ENCODE data around the gene ZNF579.

The ZNF579 gene

GRCh38 chr19:55613930-55614710 is 33.5 kb upstream of the ZNF579 start:
- no peak overlapping the region for H3K4me3 ChIP-seq (ENCODE audit: low read depth, low read length)
- no peak for DNase-seq (ENCODE audit: low read depth)

GRCh38 chr19:55613396-55613795 is 32.7 kb upstream of the ZNF579 start:
- H3K4me3 ChIP-seq (ENCODE audit: low read depth, low read length), result no peak overlapping the region
- DNase-seq (ENCODE audit: low read depth), result no peak

GRCh38 chr19:55611983-55612645 is 31.5 kb upstream of the ZNF579 start:
- no peak overlapping the region for H3K4me3 ChIP-seq (ENCODE audit: low read depth, low read length)
- DNase-seq (ENCODE audit: low read depth), result no peak

- no peak for DNase-seq (ENCODE audit: low read depth)
- H3K4me3 ChIP-seq (ENCODE audit: low read depth, low read length), result no peak overlapping the region
Measured at GRCh38 chr19:55611300-55611982, 30.8 kb upstream of the ZNF579 start.

GRCh38 chr19:55609326-55609725 is 28.7 kb upstream of the ZNF579 start:
- DNase-seq (ENCODE audit: low read depth), result no peak
- no peak overlapping the region for H3K4me3 ChIP-seq (ENCODE audit: low read depth, low read length)

- peak overlapping the region; percentile 95 for H3K4me3 ChIP-seq (ENCODE audit: low read depth, low read length)
- no peak for DNase-seq (ENCODE audit: low read depth)
Measured at GRCh38 chr19:55606817-55607216, 26.2 kb upstream of the ZNF579 start.

- DNase-seq (ENCODE audit: low read depth), result no peak
- peak overlapping the region; percentile 95 for H3K4me3 ChIP-seq (ENCODE audit: low read depth, low read length)
Measured at GRCh38 chr19:55606471-55606787, 25.8 kb upstream of the ZNF579 start.

GRCh38 chr19:55605637-55606470 is 25.2 kb upstream of the ZNF579 start, which contains the start of gene ZNF865:
ZNF865 (plus strand) TSS chr19:55605647; CDS start chr19:55613619, 7,972 bp downstream.
- peak within 1 kb of the TSS; percentile 95 for H3K4me3 ChIP-seq (ENCODE audit: low read depth, low read length)
- DNase-seq (ENCODE audit: low read depth), result peak; percentile 61

- H3K4me3 ChIP-seq (ENCODE audit: low read depth, low read length), result peak overlapping the region; percentile 95
- peak; percentile 88 for DNase-seq (ENCODE audit: low read depth)
Measured at GRCh38 chr19:55605207-55605636, 24.6 kb upstream of the ZNF579 start.

- no peak overlapping the region for H3K4me3 ChIP-seq (ENCODE audit: low read depth, low read length)
- DNase-seq (ENCODE audit: low read depth), result no peak
Measured at GRCh38 chr19:55603581-55604292, 23.1 kb upstream of the ZNF579 start.

- H3K4me3 ChIP-seq (ENCODE audit: low read depth, low read length), result no peak overlapping the region
- DNase-seq (ENCODE audit: low read depth), result no peak
Measured at GRCh38 chr19:55603115-55603514, 22.5 kb upstream of the ZNF579 start.

GRCh38 chr19:55602104-55603001 is 21.7 kb upstream of the ZNF579 start:
- no peak overlapping the region for H3K4me3 ChIP-seq (ENCODE audit: low read depth, low read length)
- no peak for DNase-seq (ENCODE audit: low read depth)

GRCh38 chr19:55601084-55601483 is 20.4 kb upstream of the ZNF579 start:
- peak overlapping the region; percentile 82 for H3K4me3 ChIP-seq (ENCODE audit: low read depth, low read length)
- DNase-seq (ENCODE audit: low read depth), result no peak

GRCh38 chr19:55600662-55601028 is 20.0 kb upstream of the ZNF579 start:
- H3K4me3 ChIP-seq (ENCODE audit: low read depth, low read length), result peak overlapping the region; percentile 82
- DNase-seq (ENCODE audit: low read depth), result no peak

- peak; percentile 53 for DNase-seq (ENCODE audit: low read depth)
- peak within 1 kb of the TSS; percentile 82 for H3K4me3 ChIP-seq (ENCODE audit: low read depth, low read length)
Measured at GRCh38 chr19:55599842-55600661, 19.4 kb upstream of the ZNF579 start, which contains the start of gene ZNF524. ZNF524 (plus strand) TSS chr19:55600288; CDS start chr19:55602113, 1,825 bp downstream.

GRCh38 chr19:55599468-55599841 is 18.8 kb upstream of the ZNF579 start, which contains the start of gene FIZ1:
FIZ1 (minus strand) TSS chr19:55599517; CDS start chr19:55597865, 1,652 bp downstream.
- H3K4me3 ChIP-seq (ENCODE audit: low read depth, low read length), result peak within 1 kb of the TSS; percentile 82
- peak; percentile 97 for DNase-seq (ENCODE audit: low read depth)
